ENCODE measurements around the gene MAP3K8.
"Not testable (repeated sequence)": the region's sequence is repeated elsewhere in the genome, so short reads cannot be mapped to it uniquely, and the experiment has no call there.

The MAP3K8 gene

DNA sequence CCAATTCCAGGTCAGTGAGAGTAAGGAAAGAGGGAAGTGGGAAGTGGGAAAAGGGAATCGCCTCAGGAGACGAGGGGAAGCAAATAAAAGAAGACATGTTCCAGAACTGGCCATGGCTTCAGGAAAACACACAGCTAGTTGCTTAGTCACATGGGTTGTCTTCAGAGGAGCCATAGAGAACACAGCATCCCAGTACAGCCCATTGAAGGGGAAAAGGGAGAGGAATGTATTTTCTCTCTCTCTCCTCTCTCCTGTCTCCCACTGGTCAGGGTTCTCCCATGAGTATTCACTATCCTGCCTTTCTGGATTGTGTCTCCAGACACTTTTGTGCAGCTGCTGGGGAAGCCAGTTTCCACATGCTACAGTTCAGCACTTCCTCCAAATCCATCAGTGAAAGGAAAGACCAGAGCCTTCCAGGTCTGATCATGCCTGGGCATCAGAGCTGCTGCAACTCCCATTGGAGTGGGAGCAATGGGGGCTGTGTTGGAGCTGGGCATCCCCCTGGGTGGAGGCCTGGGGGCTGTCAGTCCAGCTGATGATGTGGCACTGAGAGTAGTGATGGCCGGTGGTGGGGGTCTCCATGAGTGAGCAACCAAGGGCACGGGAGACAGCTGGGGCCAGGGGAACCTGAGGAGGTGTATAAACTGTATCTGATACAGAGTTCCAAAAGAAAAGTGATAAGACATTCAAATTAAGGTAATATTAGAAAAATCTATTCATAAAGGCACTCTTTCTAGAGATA, 38.6 kb downstream of the MAP3K8 start:
- peaks cover 3% of the 10 kb centered on the region; the same call in 1 of the 2 replicates for H3K27me3 ChIP-seq (ENCODE audit: control insufficient read depth, low read length)
- H3K9me2 ChIP-seq (replicated peaks; ENCODE audit: control insufficient read depth, low read length), result no peaks in the 10 kb centered on the region
- H3F3A ChIP-seq (ENCODE audit: control insufficient read depth, insufficient read depth), result no peaks in the 10 kb centered on the region
- no peak for TF ChIP-seq EZH2phosphoT487 (IDR thresholded peaks at IDR 0.05; ENCODE audit: borderline replicate concordance, low read length)
- no peak for TF ChIP-seq CTCF (IDR thresholded peaks at IDR 0.05; ENCODE audit: low read depth, low read length, poor library complexity, severe bottlenecking)
- no peak overlapping the region for H3K27ac ChIP-seq (ENCODE audit: low read depth, low read length)
- H3K4me3 ChIP-seq (ENCODE audit: low read length), result no peak overlapping the region
- no peaks in the 10 kb centered on the region for H3K9me3 ChIP-seq (ENCODE audit: control insufficient read depth, insufficient read depth, low read length)
- no peaks in the 10 kb centered on the region for H4K20me1 ChIP-seq (ENCODE audit: control insufficient read depth, insufficient read depth, low read depth, low read length)
- H3K36me3 ChIP-seq (ENCODE audit: control insufficient read depth, low read length), result no peaks in the 10 kb centered on the region
- no peak overlapping the region for H3K4me2 ChIP-seq (ENCODE audit: low read length)
- peaks cover 8% of the 10 kb centered on the region for H3K4me1 ChIP-seq (ENCODE audit: control insufficient read depth, low read length)
- H3K79me2 ChIP-seq (ENCODE audit: control insufficient read depth, low read length), result no peaks in the 10 kb centered on the region

- not testable (repeated sequence) for H3K36me3 ChIP-seq (ENCODE audit: control insufficient read depth, low read length); H3K4me2 ChIP-seq (ENCODE audit: low read length); H3K27ac ChIP-seq (ENCODE audit: low read depth, low read length); H3K27me3 ChIP-seq (ENCODE audit: control insufficient read depth, low read length); H3K4me3 ChIP-seq (ENCODE audit: low read length); H3K79me2 ChIP-seq (ENCODE audit: control insufficient read depth, low read length); H3K4me1 ChIP-seq (ENCODE audit: control insufficient read depth, low read length); H4K20me1 ChIP-seq (ENCODE audit: control insufficient read depth, insufficient read depth, low read depth, low read length); H3K9me2 ChIP-seq (replicated peaks; ENCODE audit: control insufficient read depth, low read length); H3F3A ChIP-seq (ENCODE audit: control insufficient read depth, insufficient read depth); H3K9me3 ChIP-seq (ENCODE audit: control insufficient read depth, insufficient read depth, low read length)
Observed at GRCh38 chr10:30475515-30475914, 41.5 kb downstream of the MAP3K8 start.

- TF ChIP-seq EZH2phosphoT487 (IDR thresholded peaks at IDR 0.05; ENCODE audit: borderline replicate concordance, low read length) (no peak), CTCF (IDR thresholded peaks at IDR 0.05; ENCODE audit: low read depth, low read length, poor library complexity, severe bottlenecking) (no peak)
- no peak overlapping the region for H3K4me3 ChIP-seq (ENCODE audit: low read length)
- H3K27me3 ChIP-seq (ENCODE audit: control insufficient read depth, low read length), result peaks cover 3% of the 10 kb centered on the region; the same call in 1 of the 2 replicates
- H3F3A ChIP-seq (ENCODE audit: control insufficient read depth, insufficient read depth), result no peaks in the 10 kb centered on the region
- H3K27ac ChIP-seq (ENCODE audit: low read depth, low read length), result no peak overlapping the region
- H4K20me1 ChIP-seq (ENCODE audit: control insufficient read depth, insufficient read depth, low read depth, low read length), result no peaks in the 10 kb centered on the region
- no peak overlapping the region for H3K4me2 ChIP-seq (ENCODE audit: low read length)
- no peaks in the 10 kb centered on the region for H3K9me3 ChIP-seq (ENCODE audit: control insufficient read depth, insufficient read depth, low read length)
- H3K36me3 ChIP-seq (ENCODE audit: control insufficient read depth, low read length), result no peaks in the 10 kb centered on the region
- no peaks in the 10 kb centered on the region for H3K79me2 ChIP-seq (ENCODE audit: control insufficient read depth, low read length)
- H3K4me1 ChIP-seq (ENCODE audit: control insufficient read depth, low read length), result no peaks in the 10 kb centered on the region
- no peaks in the 10 kb centered on the region for H3K9me2 ChIP-seq (replicated peaks; ENCODE audit: control insufficient read depth, low read length)
Observed at GRCh38 chr10:30476511-30477155, 42.6 kb downstream of the MAP3K8 start.

DNA sequence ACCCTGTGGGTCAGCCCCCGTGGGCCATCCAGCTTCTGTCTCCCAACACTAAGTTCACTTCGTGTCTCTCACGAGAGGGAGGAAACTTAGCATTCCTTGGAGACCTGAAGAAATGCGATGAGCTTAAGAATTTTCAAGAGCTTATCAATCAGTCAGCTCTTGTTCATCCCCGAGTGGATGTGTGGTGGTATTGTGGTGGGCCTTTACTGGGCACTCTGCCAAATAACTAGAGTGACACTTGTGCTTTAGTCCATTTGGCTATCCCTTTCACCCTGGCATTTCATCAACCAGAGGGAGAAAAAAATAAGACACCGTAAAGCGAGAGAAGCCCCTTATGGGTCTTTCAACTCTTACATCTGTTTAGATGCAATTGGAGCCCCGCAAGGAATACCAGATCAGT, 45.5 kb downstream of the MAP3K8 start:
- not testable (repeated sequence) for H3K4me2 ChIP-seq (ENCODE audit: low read length)

More for the DNA sequence above, 45.5 kb downstream of the MAP3K8 start:
- H3K9me2 ChIP-seq (replicated peaks; ENCODE audit: control insufficient read depth, low read length); H3K27me3 ChIP-seq (ENCODE audit: control insufficient read depth, low read length); H3K36me3 ChIP-seq (ENCODE audit: control insufficient read depth, low read length); H3K27ac ChIP-seq (ENCODE audit: low read depth, low read length); H3K79me2 ChIP-seq (ENCODE audit: control insufficient read depth, low read length); H3F3A ChIP-seq (ENCODE audit: control insufficient read depth, insufficient read depth); H3K9me3 ChIP-seq (ENCODE audit: control insufficient read depth, insufficient read depth, low read length); H3K4me1 ChIP-seq (ENCODE audit: control insufficient read depth, low read length); H4K20me1 ChIP-seq (ENCODE audit: control insufficient read depth, insufficient read depth, low read depth, low read length); H3K4me3 ChIP-seq (ENCODE audit: low read length): not testable (repeated sequence)

Data from DOHH2 (cell line).